SK-N-SH treated with all-trans-retinoic acid at 6 μM for 48 hours (cell line): Measurements from ENCODE around the gene FAM118A.

Experiments
- ATAC-seq: fragments of 200-7000 bp; cut with Tn5 transposase; 3 replicates; pipeline ENCODE4 v1.9.1; 2020; ENCODE audit warnings: mild to moderate bottlenecking, moderate library complexity
- BACH2 ChIP-seq: fragments of 250-450 bp; sonication (Bioruptor Pico); IDR thresholded peaks from 2 replicates; pipeline ENCODE4 v1.9.0; 2021; ENCODE audit warnings: mild to moderate bottlenecking, borderline replicate concordance
- ESRRG ChIP-seq: fragments of 250-450 bp; sonication (Bioruptor Pico); IDR thresholded peaks from 2 replicates; pipeline ENCODE4 v1.6.1; 2021; ENCODE audit warnings: mild to moderate bottlenecking
- ISL1 ChIP-seq: fragments of 250-450 bp; sonication (Bioruptor Pico); IDR thresholded peaks from 2 replicates; pipeline ENCODE4 v2.1.2; 2022; ENCODE audit warnings: mild to moderate bottlenecking, moderate library complexity
- OSR1 ChIP-seq: fragments of 250-450 bp; sonication (Bioruptor Pico); IDR thresholded peaks from 2 replicates; pipeline ENCODE4 v1.8.0; 2022; ENCODE audit warnings: moderate library complexity, mild to moderate bottlenecking, inconsistent platforms
- PPARA ChIP-seq: fragments of 250-450 bp; sonication (Bioruptor Pico); IDR thresholded peaks from 2 replicates; pipeline ENCODE4 v1.5.0; 2020; ENCODE audit warnings: mild to moderate bottlenecking, borderline replicate concordance
- RARB ChIP-seq: fragments of 250-450 bp; sonication (Bioruptor Pico); IDR thresholded peaks from 2 replicates; pipeline ENCODE4 v1.8.0; 2021; ENCODE audit warnings: mild to moderate bottlenecking, moderate library complexity
- SNAI2 ChIP-seq: fragments of 250-450 bp; sonication (Bioruptor Pico); IDR thresholded peaks from 2 replicates; pipeline ENCODE4 v1.5.0; 2020; ENCODE audit warnings: mild to moderate bottlenecking, moderate library complexity
- TCF4 ChIP-seq: fragments of 250-450 bp; sonication (Bioruptor Pico); IDR thresholded peaks from 2 replicates; pipeline ENCODE4 v1.8.0; 2021; ENCODE audit warnings: mild to moderate bottlenecking, moderate library complexity, borderline replicate concordance
- TOX ChIP-seq: fragments of 250-450 bp; sonication (Bioruptor Pico); IDR thresholded peaks from 2 replicates; pipeline ENCODE4 v1.8.0; 2021; ENCODE audit warnings: mild to moderate bottlenecking, moderate library complexity, borderline replicate concordance
- ZC3H10 ChIP-seq: fragments of 250-450 bp; sonication (Bioruptor Pico); IDR thresholded peaks from 2 replicates; pipeline ENCODE4 v1.5.1; 2021; ENCODE audit warnings: mild to moderate bottlenecking, moderate library complexity
- ZFP3 ChIP-seq: fragments of 250-450 bp; sonication (Bioruptor Pico); IDR thresholded peaks from 2 replicates; pipeline ENCODE4 v1.5.0; 2020; ENCODE audit warnings: mild to moderate bottlenecking, moderate library complexity
- ZNF565 ChIP-seq: fragments of 450-650 bp; formaldehyde crosslinking; conservative IDR thresholded peaks from 2 replicates; pipeline ENCODE4 v1.5.0; 2020; ENCODE audit warnings: low read depth, mild to moderate bottlenecking, moderate library complexity
- ZNF70 ChIP-seq: fragments of 450-650 bp; formaldehyde crosslinking; IDR thresholded peaks from 2 replicates; pipeline ENCODE4 v1.5.0; 2020; ENCODE audit warnings: mild to moderate bottlenecking, moderate library complexity
- ZNF8 ChIP-seq: fragments of 450-650 bp; formaldehyde crosslinking; IDR thresholded peaks from 2 replicates; pipeline ENCODE4 v1.5.0; 2020; ENCODE audit warnings: mild to moderate bottlenecking, moderate library complexity
- TF ChIP-seq, protein P1 (sequence below): fragments of 250-450 bp; sonication (Bioruptor Pico); IDR thresholded peaks from 2 replicates; pipeline ENCODE4 v1.8.0; 2020; ENCODE audit warnings: mild to moderate bottlenecking, moderate library complexity, borderline replicate concordance
- TF ChIP-seq, protein P2 (sequence below): fragments of 250-450 bp; sonication (Bioruptor Pico); IDR thresholded peaks from 2 replicates; pipeline ENCODE4 v1.5.1; 2021; ENCODE audit warnings: mild to moderate bottlenecking, moderate library complexity
- TF ChIP-seq, protein P3 (sequence below): fragments of 250-450 bp; sonication (Bioruptor Pico); IDR thresholded peaks from 2 replicates; pipeline ENCODE4 v1.5.0; 2020; ENCODE audit warnings: mild to moderate bottlenecking, moderate library complexity

FAM118A gene

DNA sequence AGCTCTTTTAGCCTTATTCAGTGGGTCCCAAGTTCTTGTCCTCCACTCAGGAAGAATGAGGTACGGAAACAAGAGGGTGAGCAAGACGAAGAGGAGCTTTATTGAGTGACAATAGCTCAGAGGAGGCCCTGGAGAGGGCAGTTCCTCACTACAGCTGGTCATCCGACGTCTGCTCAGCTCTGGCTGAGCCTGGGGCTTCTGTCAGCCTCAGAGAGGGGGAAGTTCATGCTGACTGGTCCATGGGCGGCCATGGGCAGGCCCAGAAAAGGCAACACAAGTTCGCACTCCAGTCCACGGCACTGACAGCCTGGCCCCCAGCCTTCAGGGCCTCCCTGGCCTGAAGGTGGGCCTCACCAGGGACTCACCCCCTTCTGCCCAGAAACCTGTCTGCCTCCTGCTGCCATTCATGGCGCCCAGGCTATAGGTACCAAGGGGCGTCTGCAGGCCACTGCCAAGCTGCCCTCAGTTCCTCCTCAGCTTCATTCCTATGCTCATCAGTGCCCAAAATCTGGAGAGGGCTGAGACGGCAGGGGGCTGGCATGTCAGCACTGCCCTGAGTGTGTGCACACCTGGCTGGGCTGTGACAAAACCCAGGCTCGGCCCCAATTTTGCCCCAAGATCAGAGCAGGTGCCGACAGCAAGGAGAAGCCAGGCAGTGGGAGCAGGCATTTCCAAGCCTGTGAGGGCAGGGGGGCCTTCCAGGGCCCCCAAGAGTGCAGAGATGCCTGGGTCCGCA, 47.4 kb upstream of the FAM118A start (continued):
- TF ChIP-seq, protein P1, sequence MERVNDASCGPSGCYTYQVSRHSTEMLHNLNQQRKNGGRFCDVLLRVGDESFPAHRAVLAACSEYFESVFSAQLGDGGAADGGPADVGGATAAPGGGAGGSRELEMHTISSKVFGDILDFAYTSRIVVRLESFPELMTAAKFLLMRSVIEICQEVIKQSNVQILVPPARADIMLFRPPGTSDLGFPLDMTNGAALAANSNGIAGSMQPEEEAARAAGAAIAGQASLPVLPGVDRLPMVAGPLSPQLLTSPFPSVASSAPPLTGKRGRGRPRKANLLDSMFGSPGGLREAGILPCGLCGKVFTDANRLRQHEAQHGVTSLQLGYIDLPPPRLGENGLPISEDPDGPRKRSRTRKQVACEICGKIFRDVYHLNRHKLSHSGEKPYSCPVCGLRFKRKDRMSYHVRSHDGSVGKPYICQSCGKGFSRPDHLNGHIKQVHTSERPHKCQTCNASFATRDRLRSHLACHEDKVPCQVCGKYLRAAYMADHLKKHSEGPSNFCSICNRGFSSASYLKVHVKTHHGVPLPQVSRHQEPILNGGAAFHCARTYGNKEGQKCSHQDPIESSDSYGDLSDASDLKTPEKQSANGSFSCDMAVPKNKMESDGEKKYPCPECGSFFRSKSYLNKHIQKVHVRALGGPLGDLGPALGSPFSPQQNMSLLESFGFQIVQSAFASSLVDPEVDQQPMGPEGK (CRISPR knock-in tag), result no peak
- no peak for TF ChIP-seq PPARA (CRISPR knock-in tag)
- TF ChIP-seq, protein P2, sequence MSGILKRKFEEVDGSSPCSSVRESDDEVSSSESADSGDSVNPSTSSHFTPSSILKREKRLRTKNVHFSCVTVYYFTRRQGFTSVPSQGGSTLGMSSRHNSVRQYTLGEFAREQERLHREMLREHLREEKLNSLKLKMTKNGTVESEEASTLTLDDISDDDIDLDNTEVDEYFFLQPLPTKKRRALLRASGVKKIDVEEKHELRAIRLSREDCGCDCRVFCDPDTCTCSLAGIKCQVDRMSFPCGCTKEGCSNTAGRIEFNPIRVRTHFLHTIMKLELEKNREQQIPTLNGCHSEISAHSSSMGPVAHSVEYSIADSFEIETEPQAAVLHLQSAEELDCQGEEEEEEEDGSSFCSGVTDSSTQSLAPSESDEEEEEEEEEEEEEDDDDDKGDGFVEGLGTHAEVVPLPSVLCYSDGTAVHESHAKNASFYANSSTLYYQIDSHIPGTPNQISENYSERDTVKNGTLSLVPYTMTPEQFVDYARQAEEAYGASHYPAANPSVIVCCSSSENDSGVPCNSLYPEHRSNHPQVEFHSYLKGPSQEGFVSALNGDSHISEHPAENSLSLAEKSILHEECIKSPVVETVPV (CRISPR knock-in tag), result no peak
- TF ChIP-seq ZNF565 (CRISPR knock-in tag), result no peak
- no peak for TF ChIP-seq BACH2 (CRISPR knock-in tag)
- no peak for TF ChIP-seq TOX (CRISPR knock-in tag)

DNA sequence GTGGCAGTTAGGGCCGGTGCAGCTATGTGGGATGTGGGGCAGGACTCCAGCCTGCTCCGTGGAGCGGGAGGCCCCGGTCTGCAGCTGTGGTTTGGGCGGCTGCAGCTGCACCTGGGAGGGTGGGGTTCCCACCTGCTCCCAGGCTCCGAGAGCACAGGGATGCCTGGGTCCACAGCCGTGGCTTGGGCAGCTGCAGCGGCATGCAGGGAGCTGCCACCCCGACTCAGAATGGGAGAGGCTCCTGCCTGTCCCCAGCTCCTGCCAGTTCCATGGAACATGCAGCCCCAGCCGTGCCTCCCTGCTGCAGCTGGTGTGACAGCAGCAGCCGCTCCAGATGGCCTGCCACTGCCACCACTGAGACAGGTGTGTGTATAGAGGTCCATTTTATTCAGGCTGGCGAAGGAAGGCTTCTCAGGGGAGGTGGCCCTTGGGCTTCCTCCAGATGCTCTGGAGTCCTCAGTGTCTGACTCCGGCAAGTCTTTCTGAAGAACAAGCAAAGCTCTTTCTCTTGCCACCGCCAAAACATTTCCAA, 46.7 kb upstream of the FAM118A start:
- TF ChIP-seq ZFP3 (CRISPR knock-in tag) (peak; percentile 81; the same call in 1 of the 2 replicates), PPARA (CRISPR knock-in tag) (no peak)
- ATAC-seq, result no peak

DNA sequence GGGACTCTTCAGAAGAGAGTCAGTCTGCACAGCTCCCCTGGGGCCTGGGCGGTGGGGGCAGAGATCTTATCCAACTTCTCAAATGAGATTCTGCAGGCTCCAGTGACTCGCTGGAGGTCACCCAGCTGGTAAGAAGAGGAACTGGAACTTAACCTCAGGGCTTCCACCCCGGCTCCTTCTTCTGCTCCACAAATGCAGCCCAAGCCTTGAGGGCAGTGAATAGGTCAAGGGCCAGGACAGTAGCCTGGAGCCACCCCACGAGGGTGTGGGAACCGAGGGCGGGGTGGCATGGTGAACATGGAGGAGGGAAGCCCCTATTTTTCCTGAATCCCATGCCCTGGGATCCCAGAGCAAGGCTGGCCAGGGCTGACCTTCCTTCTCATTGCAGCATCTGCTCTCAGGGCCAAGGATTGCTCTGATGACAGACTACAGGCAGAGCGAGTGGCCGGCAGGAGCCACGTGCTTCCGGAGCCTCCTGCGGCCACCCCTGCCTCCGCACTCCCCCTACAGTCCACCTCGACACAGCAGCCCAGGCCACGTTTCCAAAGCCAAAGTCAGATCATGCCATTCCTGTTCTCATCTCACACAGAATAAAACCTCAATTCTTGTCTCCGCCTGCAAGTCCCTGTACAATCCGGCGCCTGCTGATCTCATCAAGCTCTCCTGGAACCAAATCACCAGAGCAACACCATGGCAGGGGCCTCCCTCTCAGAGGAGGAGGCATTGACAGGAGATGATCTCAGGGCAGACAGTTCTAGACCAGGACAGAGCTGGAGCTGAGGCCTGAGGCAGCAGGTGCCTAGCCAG, 46.1 kb upstream of the FAM118A start:
- TF ChIP-seq OSR1 (CRISPR knock-in tag) (no peak), ZC3H10 (no peak), TCF4 (no peak), SNAI2 (CRISPR knock-in tag) (no peak), ZNF70 (CRISPR knock-in tag) (no peak), RARB (no peak)
- TF ChIP-seq, protein P1 (CRISPR knock-in tag), result no peak
- TF ChIP-seq, all 23 proteins: peak for 0
- peak; percentile 95 for ATAC-seq

DNA sequence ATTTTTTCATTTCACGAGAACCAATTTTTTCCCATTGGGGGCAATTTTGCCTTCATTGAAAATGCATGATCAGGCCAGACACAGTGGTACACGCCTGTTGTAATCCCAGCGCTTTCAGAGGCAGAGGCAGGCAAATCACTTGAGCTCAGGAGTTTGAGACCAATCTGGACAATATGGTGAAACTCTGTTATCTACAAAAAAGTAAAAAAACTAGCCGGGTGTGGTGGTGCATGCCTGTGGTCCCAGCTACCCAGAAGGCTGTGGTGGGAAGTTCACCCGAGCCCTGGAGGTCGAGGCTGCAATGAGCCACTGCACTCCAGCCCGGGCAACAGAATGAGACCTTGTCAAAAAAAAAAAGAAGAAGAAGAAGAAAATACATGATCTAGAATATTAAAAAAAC, 44.2 kb upstream of the FAM118A start:
- ATAC-seq, result no peak
- TF ChIP-seq ZNF70 (CRISPR knock-in tag) (no peak), ISL1 (CRISPR knock-in tag) (no peak), RARB (no peak), ZFP3 (CRISPR knock-in tag) (no peak), ESRRG (no peak), ZNF8 (CRISPR knock-in tag) (no peak)
- TF ChIP-seq, protein P3, sequence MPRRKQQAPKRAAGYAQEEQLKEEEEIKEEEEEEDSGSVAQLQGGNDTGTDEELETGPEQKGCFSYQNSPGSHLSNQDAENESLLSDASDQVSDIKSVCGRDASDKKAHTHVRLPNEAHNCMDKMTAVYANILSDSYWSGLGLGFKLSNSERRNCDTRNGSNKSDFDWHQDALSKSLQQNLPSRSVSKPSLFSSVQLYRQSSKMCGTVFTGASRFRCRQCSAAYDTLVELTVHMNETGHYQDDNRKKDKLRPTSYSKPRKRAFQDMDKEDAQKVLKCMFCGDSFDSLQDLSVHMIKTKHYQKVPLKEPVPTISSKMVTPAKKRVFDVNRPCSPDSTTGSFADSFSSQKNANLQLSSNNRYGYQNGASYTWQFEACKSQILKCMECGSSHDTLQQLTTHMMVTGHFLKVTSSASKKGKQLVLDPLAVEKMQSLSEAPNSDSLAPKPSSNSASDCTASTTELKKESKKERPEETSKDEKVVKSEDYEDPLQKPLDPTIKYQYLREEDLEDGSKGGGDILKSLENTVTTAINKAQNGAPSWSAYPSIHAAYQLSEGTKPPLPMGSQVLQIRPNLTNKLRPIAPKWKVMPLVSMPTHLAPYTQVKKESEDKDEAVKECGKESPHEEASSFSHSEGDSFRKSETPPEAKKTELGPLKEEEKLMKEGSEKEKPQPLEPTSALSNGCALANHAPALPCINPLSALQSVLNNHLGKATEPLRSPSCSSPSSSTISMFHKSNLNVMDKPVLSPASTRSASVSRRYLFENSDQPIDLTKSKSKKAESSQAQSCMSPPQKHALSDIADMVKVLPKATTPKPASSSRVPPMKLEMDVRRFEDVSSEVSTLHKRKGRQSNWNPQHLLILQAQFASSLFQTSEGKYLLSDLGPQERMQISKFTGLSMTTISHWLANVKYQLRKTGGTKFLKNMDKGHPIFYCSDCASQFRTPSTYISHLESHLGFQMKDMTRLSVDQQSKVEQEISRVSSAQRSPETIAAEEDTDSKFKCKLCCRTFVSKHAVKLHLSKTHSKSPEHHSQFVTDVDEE (CRISPR knock-in tag), result no peak
